Neural progenitor cell (in vitro differentiated cells): Measurements from ENCODE around the gene SLC23A2.

Experiments used
- CTCF ChIP-seq: fragments of 200-600 bp; sonication (generic); IDR thresholded peaks from 2 replicates; pipeline ENCODE4 v1.5.1; 2017; ENCODE audit warnings: antibody characterized with exemption, mild to moderate bottlenecking
- EZH2 ChIP-seq: fragments of 200-600 bp; sonication (generic); IDR thresholded peaks from 2 replicates; pipeline ENCODE4 v1.6.1; 2017; ENCODE audit warnings: antibody characterized with exemption, mild to moderate bottlenecking, moderate library complexity
- EZH2phosphoT487 ChIP-seq: fragments of 200-600 bp; sonication (generic); IDR thresholded peaks from 2 replicates; pipeline ENCODE4 v1.6.1; 2017; ENCODE audit warnings: antibody characterized with exemption

DNA sequence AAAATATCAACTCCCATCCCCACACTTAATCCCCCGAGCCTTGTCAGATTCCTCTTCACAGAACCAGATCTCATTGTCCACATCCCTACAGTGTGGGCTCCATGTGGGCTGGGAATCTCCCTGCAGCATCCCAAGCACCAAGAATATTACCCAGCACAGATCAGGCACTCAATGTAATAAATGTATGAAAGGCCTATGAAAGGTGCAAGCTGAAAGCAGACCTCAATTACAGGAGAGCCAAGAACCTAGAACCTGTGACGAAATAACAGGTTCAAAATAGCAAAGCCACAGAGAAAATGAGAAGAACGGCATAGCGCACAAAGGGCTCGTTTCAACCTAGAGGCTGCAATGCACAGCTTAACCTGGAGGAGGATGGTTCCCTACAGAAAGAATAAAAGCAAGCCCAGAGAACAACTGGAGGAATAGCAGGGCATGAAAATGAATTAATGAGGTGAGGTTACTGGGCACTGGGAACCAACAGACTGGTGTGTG is 3.1 kb downstream of the SLC23A2 start:
- TF ChIP-seq CTCF: peak; percentile 19
- no peak for TF ChIP-seq EZH2
- no peak for TF ChIP-seq EZH2phosphoT487
